Measurements from ENCODE around the gene ZNF70.

- TF ChIP-seq CTCF (conservative IDR thresholded peaks at IDR 0.05; ENCODE audit: low read depth, low read length) (no peak), EZH2 (IDR thresholded peaks at IDR 0.05; ENCODE audit: low read length, unreplicated experiment) (no peak), EZH2phosphoT487 (IDR thresholded peaks at IDR 0.05; ENCODE audit: borderline replicate concordance, low read length) (no peak)
These were observed 52.2 kb downstream of the ZNF70 start for GRCh38 chr22:23698673-23699235.
